Stimulated activated naive CD8-positive, alpha-beta T cell treated with anti-CD3 and anti-CD28 coated beads, Interleukin-15, amount 100 ng/mL, for 72 hours (primary cell): ENCODE results near the gene OR51G1.

Experiments
- ATAC-seq: fragments of 150-1000 bp; cut with Tn5 transposase; 2 replicates; pipeline ENCODE4 v1.10.0; 2021; ENCODE audit warnings: mild to moderate bottlenecking, moderate library complexity
- DNase-seq, 2 donors: peaks; one replicate each; pipeline ENCODE4 v3.0.0; 2021 to 2022
- H3K27ac Mint-ChIP-seq, 2 donors: one replicate each; pipeline ENCODE4 v1.8.0; 2022; ENCODE audit warnings: mild to moderate bottlenecking in 2 of 2, mixed read lengths in 2 of 2, moderate library complexity in 2 of 2
- H3K27me3 Mint-ChIP-seq: one replicate; pipeline ENCODE4 v1.8.0; 2022; ENCODE audit warnings: mixed read lengths
- H3K4me1 Mint-ChIP-seq: one replicate; pipeline ENCODE4 v1.8.0; 2022; ENCODE audit warnings: mild to moderate bottlenecking, mixed read lengths
- H3K4me3 Mint-ChIP-seq, 2 donors: one replicate each; pipeline ENCODE4 v1.8.0; 2022; ENCODE audit warnings: mild to moderate bottlenecking in 2 of 2, mixed read lengths in 2 of 2, moderate library complexity in 1 of 2
- H3K9me3 Mint-ChIP-seq, 2 donors: one replicate each; pipeline ENCODE4 v1.8.0; 2022; ENCODE audit warnings: mixed read lengths in 2 of 2

The OR51G1 gene

GRCh38 chr11:4887591-4887990 lies 36.5 kb downstream of the OR51G1 start:
- DNase-seq: no peak
- Mint-ChIP-seq H3K4me1 (no peaks in the 10 kb centered on the region), H3K27ac (no peak overlapping the region), H3K4me3 (no peak overlapping the region), H3K9me3 (peaks cover 5 to 7% of the 10 kb centered on the region in 2 donors), H3K27me3 (peaks cover 8% of the 10 kb centered on the region)
- no peak for ATAC-seq

- Mint-ChIP-seq H3K4me3 (no peak overlapping the region), H3K4me1 (no peaks in the 10 kb centered on the region), H3K27ac (no peak overlapping the region), H3K9me3 (peaks cover 5 to 7% of the 10 kb centered on the region in 2 donors), H3K27me3 (peaks cover 8% of the 10 kb centered on the region)
- DNase-seq: no peak
- no peak for ATAC-seq
Observed at GRCh38 chr11:4886186-4886585, 38.0 kb downstream of the OR51G1 start.

- ATAC-seq (no peak), DNase-seq (no peak)
- H3K9me3 Mint-ChIP-seq: no peaks in the 10 kb centered on the region
- H3K4me3 Mint-ChIP-seq: no peak overlapping the region
- no peak overlapping the region for H3K27ac Mint-ChIP-seq
- H3K4me1 Mint-ChIP-seq: no peaks in the 10 kb centered on the region
- no peaks in the 10 kb centered on the region for H3K27me3 Mint-ChIP-seq
Observed at GRCh38 chr11:4884361-4884760, 39.8 kb downstream of the OR51G1 start.

DNA sequence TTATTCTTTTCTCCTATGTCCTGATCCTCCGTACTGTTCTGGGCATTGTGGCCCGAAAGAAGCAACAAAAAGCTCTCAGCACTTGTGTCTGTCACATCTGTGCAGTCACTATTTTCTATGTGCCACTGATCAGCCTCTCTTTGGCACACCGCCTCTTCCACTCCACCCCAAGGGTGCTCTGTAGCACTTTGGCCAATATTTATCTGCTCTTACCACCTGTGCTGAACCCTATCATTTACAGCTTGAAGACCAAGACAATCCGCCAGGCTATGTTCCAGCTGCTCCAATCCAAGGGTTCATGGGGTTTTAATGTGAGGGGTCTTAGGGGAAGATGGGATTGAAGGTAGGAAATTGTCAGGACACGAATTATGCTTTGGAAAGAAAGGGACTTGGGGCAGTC lies 41.6 kb downstream of the OR51G1 start:
- ATAC-seq: no peak
- H3K27ac Mint-ChIP-seq: peak overlapping the region in 1 of 2 donors; percentile 4
- no peak for DNase-seq
- H3K9me3 Mint-ChIP-seq: no peaks in the 10 kb centered on the region
- no peaks in the 10 kb centered on the region for H3K27me3 Mint-ChIP-seq
- no peak overlapping the region for H3K4me3 Mint-ChIP-seq
- no peaks in the 10 kb centered on the region for H3K4me1 Mint-ChIP-seq

DNA sequence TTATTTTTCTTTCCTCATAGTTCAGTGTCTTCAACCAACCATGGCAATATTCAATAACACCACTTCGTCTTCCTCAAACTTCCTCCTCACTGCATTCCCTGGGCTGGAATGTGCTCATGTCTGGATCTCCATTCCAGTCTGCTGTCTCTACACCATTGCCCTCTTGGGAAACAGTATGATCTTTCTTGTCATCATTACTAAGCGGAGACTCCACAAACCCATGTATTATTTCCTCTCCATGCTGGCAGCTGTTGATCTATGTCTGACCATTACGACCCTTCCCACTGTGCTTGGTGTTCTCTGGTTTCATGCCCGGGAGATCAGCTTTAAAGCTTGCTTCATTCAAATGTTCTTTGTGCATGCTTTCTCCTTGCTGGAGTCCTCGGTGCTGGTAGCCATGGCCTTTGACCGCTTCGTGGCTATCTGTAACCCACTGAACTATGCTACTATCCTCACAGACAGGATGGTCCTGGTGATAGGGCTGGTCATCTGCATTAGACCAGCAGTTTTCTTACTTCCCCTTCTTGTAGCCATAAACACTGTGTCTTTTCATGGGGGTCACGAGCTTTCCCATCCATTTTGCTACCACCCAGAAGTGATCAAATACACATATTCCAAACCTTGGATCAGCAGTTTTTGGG lies 42.2 kb downstream of the OR51G1 start, which contains the start of gene OR51T1:
Gene OR51T1 (plus strand): TSS at position 41 of the 641 bp plus-strand sequence. CDS start 0 bp downstream, at position 41.
- ATAC-seq (no peak), DNase-seq (no peak)
- H3K9me3 Mint-ChIP-seq: peaks cover 0 to 1% of the 10 kb centered on the region in 2 donors
- no peaks in the 10 kb centered on the region for H3K4me1 Mint-ChIP-seq
- H3K27ac Mint-ChIP-seq: peak within 1 kb of the TSS in 1 of 2 donors; percentile 4
- no peaks in the 10 kb centered on the region for H3K27me3 Mint-ChIP-seq
- no peak within 1 kb of the TSS for H3K4me3 Mint-ChIP-seq

GRCh38 chr11:4881188-4881587 lies 43.0 kb downstream of the OR51G1 start:
- no peaks in the 10 kb centered on the region for H3K4me1 Mint-ChIP-seq

More at GRCh38 chr11:4881188-4881587, 43.0 kb downstream of the OR51G1 start:
- no peak for DNase-seq
- Mint-ChIP-seq H3K9me3 (peaks cover 0 to 6% of the 10 kb centered on the region in 2 donors), H3K27ac (no peak overlapping the region), H3K27me3 (no peaks in the 10 kb centered on the region), H3K4me3 (no peak overlapping the region)
- no peak for ATAC-seq
